Posterior cingulate gyrus (tissue), 11 donors: ENCODE results near the gene SELENOT.

ENCODE experiments used
- DNase-seq, 10 donors: peaks; one replicate each; pipeline versions ENCODE4 v3.0.0 to v3.0.0-alpha.2; 2020 to 2021; ENCODE audit warnings: mixed read lengths in 3 of 10
- intact Hi-C: fragments of 100-400 bp; cut with DNase I; formaldehyde crosslinking; loops from one replicate; pipeline ENCODE4 v1.15.1; 2023

SELENOT gene

GRCh38 chr3:150653110-150653561, 50.0 kb downstream of the SELENOT start:
- DNase-seq: no peak
- intact Hi-C loops: no loop called here

- DNase-seq: no peak
- intact Hi-C loops: no loop called here
Observed at GRCh38 chr3:150656316-150656715, 53.2 kb downstream of the SELENOT start.

GRCh38 chr3:150662410-150663200, 59.5 kb downstream of the SELENOT start:
- no peak for DNase-seq
- intact Hi-C loops: no loop called here

GRCh38 chr3:150663461-150663860, 60.3 kb downstream of the SELENOT start:
- DNase-seq: no peak
- intact Hi-C loops: no loop called here

GRCh38 chr3:150666167-150666566, 63.0 kb downstream of the SELENOT start:
- intact Hi-C loops: no loop called here
- DNase-seq: no peak

- intact Hi-C loops: no loop called here
- DNase-seq: no peak
Observed at GRCh38 chr3:150673966-150674365, 70.8 kb downstream of the SELENOT start.

- intact Hi-C loops: no loop called here
- DNase-seq: no peak
Observed at GRCh38 chr3:150675587-150675986, 72.5 kb downstream of the SELENOT start.
